Activated CD8-positive, alpha-beta memory T cell treated with anti-CD3 and anti-CD28 coated beads for 36 hours (primary cell): ENCODE data around the gene ATXN1. TPM values are rescaled to one million over a fixed set of nuclear protein-coding genes. Genes with fewer than 3 reads are reported as not detected.
"Not testable (repeated sequence)": the region's sequence is repeated elsewhere in the genome, so short reads cannot be mapped to it uniquely, and the experiment has no call there.

Experiments used
- CTCF ChIA-PET: fragments of 350-600 bp; sonication (Branson Sonifier 250); formaldehyde crosslinking; loops from one replicate; lab custom pipeline; 2021; ENCODE audit warnings: antibody characterized with exemption; lab: Charles Lee
- POLR2A ChIA-PET: fragments of 350-600 bp; sonication (Branson Sonifier 250); formaldehyde crosslinking; loops from one replicate; lab custom pipeline; 2021; ENCODE audit warnings: antibody characterized with exemption; lab: Charles Lee
- total RNA-seq, 2 experiments: library from RNA; stranded (reverse); gene quantifications; one replicate each; pipeline ENCODE4 v1.2.3, GENCODE V29; 2021

Gene ATXN1
- total RNA-seq, 2 experiments from 2014 or later = 75.0 to 85.3 TPM

- CTCF ChIA-PET = interaction anchor here (1.0 kb wide), 1 partner anchor 14 kb away, joined by 4 read pairs; no protein-coding TSS in a partner anchor
- POLR2A ChIA-PET = not testable (repeated sequence)
Measured at GRCh38 chr6:16784957-16785356, 23.7 kb upstream of the ATXN1 start.

- ChIA-PET CTCF (interaction anchor here (1.0 kb wide), 1 partner anchor 13 kb away, joined by 4 read pairs; no protein-coding TSS in a partner anchor), POLR2A (no interaction called here)
Measured at GRCh38 chr6:16783952-16784565, 22.8 kb upstream of the ATXN1 start.

- CTCF ChIA-PET = no interaction called here
Measured at GRCh38 chr6:16783509-16783908, 22.2 kb upstream of the ATXN1 start.

GRCh38 chr6:16782278-16782677, 21.0 kb upstream of the ATXN1 start:
- POLR2A ChIA-PET = no interaction called here

More at GRCh38 chr6:16783509-16783908, 22.2 kb upstream of the ATXN1 start:
- POLR2A ChIA-PET = no interaction called here

GRCh38 chr6:16781348-16782169, 20.3 kb upstream of the ATXN1 start:
- POLR2A ChIA-PET = no interaction called here
- CTCF ChIA-PET = no interaction called here

More at GRCh38 chr6:16782278-16782677, 21.0 kb upstream of the ATXN1 start:
- CTCF ChIA-PET = no interaction called here

GRCh38 chr6:16778521-16778920, 17.3 kb upstream of the ATXN1 start:
- CTCF ChIA-PET = interaction anchor here (1.1 kb wide), 1 partner anchor 447 kb away, joined by 3 read pairs; no protein-coding TSS in a partner anchor
- POLR2A ChIA-PET = no interaction called here

- CTCF ChIA-PET = interaction anchor here (1.1 kb wide), 1 partner anchor 446 kb away, joined by 3 read pairs; no protein-coding TSS in a partner anchor
- POLR2A ChIA-PET = no interaction called here
Measured at GRCh38 chr6:16777794-16778193, 16.5 kb upstream of the ATXN1 start.

- ChIA-PET CTCF (no interaction called here), POLR2A (no interaction called here)
Measured at GRCh38 chr6:16776394-16777017, 15.2 kb upstream of the ATXN1 start.

- CTCF ChIA-PET = no interaction called here
Measured at GRCh38 chr6:16774437-16774836, 13.2 kb upstream of the ATXN1 start.

GRCh38 chr6:16773362-16773761, 12.1 kb upstream of the ATXN1 start:
- CTCF ChIA-PET = interaction anchor here (0.9 to 1.1 kb wide), 2 partner anchors 12 to 15 kb away, joined by 3 to 4 read pairs; partner anchors contain the start of gene ATXN1

More at GRCh38 chr6:16774437-16774836, 13.2 kb upstream of the ATXN1 start:
- POLR2A ChIA-PET = no interaction called here

GRCh38 chr6:16770701-16771569, 9.7 kb upstream of the ATXN1 start:
- POLR2A ChIA-PET = interaction anchor here (0.7 kb wide), 1 partner anchor 100 kb away, joined by 3 read pairs; no protein-coding TSS in a partner anchor

More at GRCh38 chr6:16773362-16773761, 12.1 kb upstream of the ATXN1 start:
- POLR2A ChIA-PET = interaction anchor here (1.1 kb wide), 1 partner anchor 192 kb away, joined by 5 read pairs; no protein-coding TSS in a partner anchor

GRCh38 chr6:16769986-16770376, 8.7 kb upstream of the ATXN1 start:
- ChIA-PET CTCF (interaction anchor here (0.6 to 1.7 kb wide), 6 partner anchors 23 to 448 kb away, joined by 3 to 5 read pairs (median 3); no protein-coding TSS in a partner anchor), POLR2A (no interaction called here)

More at GRCh38 chr6:16770701-16771569, 9.7 kb upstream of the ATXN1 start:
- CTCF ChIA-PET = interaction anchor here (0.6 to 1.8 kb wide), 13 partner anchors 14 to 449 kb away, joined by 3 to 8 read pairs (median 3); no protein-coding TSS in a partner anchor

GRCh38 chr6:16769131-16769985, 8.1 kb upstream of the ATXN1 start:
- CTCF ChIA-PET = interaction anchor here (0.6 to 1.2 kb wide), 2 partner anchors 197 to 284 kb away, joined by 3 read pairs; no protein-coding TSS in a partner anchor
- POLR2A ChIA-PET = no interaction called here

GRCh38 chr6:16768477-16768830, 7.2 kb upstream of the ATXN1 start:
- ChIA-PET CTCF (interaction anchor here (1.4 kb wide), 1 partner anchor 10 kb away, joined by 4 read pairs; no protein-coding TSS in a partner anchor), POLR2A (no interaction called here)

GRCh38 chr6:16767765-16768476, 6.7 kb upstream of the ATXN1 start:
- CTCF ChIA-PET = interaction anchor here (1.4 kb wide), 1 partner anchor 10 kb away, joined by 4 read pairs; no protein-coding TSS in a partner anchor
- POLR2A ChIA-PET = interaction anchor here (0.6 to 1.0 kb wide), 2 partner anchors 113 to 1215 kb away, joined by 4 read pairs; no protein-coding TSS in a partner anchor
